A673 (cell line): ENCODE data around the gene TERB1.

Experiments used
- CTCF ChIP-seq: fragments of 300-800, 200-600 bp; sonication (generic); conservative IDR thresholded peaks from 2 replicates; pipeline ENCODE4 v1.5.1; 2017; ENCODE audit warnings: low read depth, mild to moderate bottlenecking, antibody characterized with exemption, low read length, moderate library complexity, mixed read lengths
- EZH2 ChIP-seq: fragments of 200-600 bp; sonication (generic); IDR thresholded peaks from 2 replicates; pipeline ENCODE4 v1.6.1; 2017; ENCODE audit warnings: borderline replicate concordance, low read depth, mild to moderate bottlenecking, mixed read lengths, antibody characterized with exemption, low read length; ENCODE audit not compliant: poor library complexity, severe bottlenecking

- TF ChIP-seq EZH2 (no peak), CTCF (no peak)
Observed at GRCh38 chr16:66720766-66721165, 80.6 kb downstream of the TERB1 start.
